NCI-H345 treated with DMSO at 0.1 percent for 48 hours (cell line): ENCODE data around the gene SMAP1.

Experiments
- DNase-seq: peaks from one replicate; lab custom pipeline; 2025; ENCODE audit not compliant: unreplicated experiment; lab: John Stamatoyannopoulos, UW

SMAP1 gene

GRCh38 chr6:70839286-70840266 lies 171.9 kb downstream of the SMAP1 start:
- no peak for DNase-seq

DNA sequence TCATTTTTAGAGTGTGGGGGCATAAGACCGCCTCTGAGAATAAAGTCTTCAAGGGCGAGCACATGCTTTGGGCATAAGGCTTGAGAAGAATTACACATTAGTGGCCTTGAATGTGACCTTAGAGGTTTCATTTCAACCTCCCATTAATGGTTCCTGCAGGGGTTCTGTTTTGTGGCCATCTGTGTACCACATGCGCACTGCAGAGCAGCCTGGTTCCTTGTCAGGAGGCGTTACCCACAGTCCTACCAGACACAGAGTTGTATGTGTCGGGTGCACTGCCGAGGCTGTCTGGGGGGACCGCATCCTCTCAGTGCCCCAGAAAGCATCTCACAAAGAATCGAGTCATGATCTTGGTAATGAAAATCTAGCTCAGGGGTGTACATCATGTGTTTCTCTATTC lies 173.4 kb downstream of the SMAP1 start:
- no peak for DNase-seq

DNA sequence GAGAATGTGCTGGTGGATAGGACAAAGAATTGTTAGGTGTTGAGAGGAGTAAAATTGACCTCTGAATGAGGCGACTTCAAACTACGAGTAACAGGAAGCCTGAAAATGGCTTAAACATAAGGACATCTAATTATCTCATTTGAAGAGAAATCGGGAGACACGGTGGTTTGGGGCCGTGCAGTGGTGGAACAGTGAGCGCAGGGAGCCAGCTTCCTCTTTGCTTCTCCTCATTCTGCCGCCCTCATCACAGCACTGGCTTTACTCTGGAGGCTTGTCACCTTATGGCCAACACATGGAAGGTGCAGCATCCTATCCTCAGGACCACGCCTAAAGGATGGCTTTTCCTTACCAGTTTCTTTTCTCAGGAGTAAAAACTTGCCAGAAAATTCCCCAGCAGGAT lies 174.9 kb downstream of the SMAP1 start:
- DNase-seq: no peak

GRCh38 chr6:70843328-70843918 lies 175.7 kb downstream of the SMAP1 start:
- no peak for DNase-seq

- DNase-seq: no peak
These were observed 176.6 kb downstream of the SMAP1 start for GRCh38 chr6:70844301-70844700.

GRCh38 chr6:70846207-70846835 lies 178.6 kb downstream of the SMAP1 start:
- DNase-seq: peak; percentile 11

- no peak for DNase-seq
These were observed 179.7 kb downstream of the SMAP1 start for GRCh38 chr6:70847106-70848084.

DNA sequence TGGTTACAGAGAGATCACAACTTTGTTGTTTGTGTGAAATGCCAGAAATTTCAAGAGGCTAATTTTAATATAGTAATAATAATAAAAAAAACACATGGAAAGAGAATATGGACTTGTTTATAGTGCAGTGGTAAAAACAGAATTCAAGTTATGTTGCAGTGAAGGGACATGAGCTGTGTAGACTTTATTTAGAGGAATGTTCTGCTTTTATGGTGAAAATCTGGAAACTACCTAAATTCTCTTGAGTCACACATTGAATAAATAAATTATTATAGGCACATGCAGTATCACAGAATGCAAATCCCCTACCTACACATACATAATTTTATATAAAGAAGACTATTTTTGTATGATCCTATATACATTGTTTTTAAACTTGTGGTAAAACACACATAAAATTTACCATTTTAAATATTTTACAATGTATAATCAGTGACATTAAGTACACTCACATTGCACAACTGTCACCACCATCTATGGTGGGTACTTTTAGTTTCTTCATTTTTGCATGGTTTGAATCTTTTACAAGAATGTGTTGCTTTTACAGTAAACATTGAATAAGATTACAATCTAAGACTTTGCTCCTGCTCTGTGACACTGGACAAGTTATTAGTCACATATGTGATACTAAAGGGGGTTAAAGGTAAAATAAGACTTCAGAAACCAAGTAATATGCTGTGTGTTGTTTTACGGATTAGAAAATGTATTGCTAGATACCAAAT lies 181.8 kb downstream of the SMAP1 start:
- no peak for DNase-seq

GRCh38 chr6:70852667-70853246 lies 185.1 kb downstream of the SMAP1 start:
- no peak for DNase-seq

DNA sequence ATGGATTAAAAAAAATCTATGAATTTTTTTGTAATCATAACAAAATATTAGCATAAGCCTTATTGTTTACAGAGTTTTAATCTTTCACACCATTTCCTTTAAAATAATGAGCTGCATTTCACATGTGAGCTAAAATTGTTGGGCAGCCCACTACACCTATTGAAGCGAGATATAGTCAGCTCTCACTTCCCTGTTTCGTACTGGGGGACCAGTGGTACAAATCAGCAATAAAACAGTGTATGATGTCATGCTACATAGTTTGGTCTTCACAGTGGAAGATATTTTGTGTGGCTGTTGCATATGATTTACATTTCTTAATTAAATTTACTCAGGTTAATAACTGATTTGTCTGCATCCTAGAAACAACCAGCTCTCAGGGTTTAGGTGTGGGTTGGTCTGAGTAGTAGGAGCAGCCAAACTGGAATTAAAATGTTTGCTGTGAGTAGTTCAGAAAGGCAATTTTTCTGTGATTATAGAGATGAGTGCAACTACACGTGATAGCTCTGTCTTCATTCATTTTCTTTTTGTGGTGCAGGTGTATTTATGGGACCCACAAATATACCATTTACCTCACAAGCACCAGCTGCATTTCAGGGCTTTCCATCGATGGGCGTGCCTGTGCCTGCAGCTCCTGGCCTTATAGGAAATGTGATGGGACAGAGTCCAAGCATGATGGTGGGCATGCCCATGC lies 189.8 kb downstream of the SMAP1 start:
- DNase-seq: no peak

DNA sequence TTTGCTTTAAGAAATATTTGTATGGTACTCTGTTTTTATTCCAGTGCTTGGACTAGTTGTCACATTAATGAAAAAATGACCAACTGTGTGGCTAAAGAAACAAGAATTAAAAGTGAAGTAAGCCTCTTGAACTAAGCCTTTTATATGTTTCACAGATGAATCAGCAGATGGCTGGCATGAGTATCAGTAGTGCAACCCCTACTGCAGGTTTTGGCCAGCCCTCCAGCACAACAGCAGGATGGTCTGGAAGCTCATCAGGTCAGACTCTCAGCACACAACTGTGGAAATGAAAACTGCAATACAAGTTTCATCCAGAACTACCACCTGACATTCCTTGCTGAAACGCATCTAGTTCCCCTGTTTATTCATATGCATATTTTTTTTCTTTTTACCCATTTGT lies 192.4 kb downstream of the SMAP1 start:
- no peak for DNase-seq

DNA sequence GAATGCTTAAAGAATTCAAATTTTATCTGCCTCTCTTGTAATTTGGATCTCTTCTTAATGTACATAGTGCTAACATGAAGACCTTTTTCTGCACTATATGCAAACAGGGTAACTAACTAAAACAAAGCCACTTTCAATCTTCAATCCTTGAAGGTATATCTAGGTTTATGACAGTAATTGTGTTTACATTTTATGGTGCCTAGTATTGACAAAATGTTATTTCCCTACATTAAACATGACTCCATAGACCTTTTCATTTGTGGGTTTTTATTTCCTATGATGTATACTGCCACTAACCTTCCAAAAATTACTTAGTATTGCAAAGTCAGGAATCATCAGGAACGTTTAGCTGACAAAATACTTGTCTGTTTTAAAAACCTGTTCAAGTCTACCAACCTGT lies 193.2 kb downstream of the SMAP1 start:
- no peak for DNase-seq

GRCh38 chr6:70863343-70863742 lies 195.7 kb downstream of the SMAP1 start:
- DNase-seq: peak; percentile 14

GRCh38 chr6:70864401-70864800 lies 196.7 kb downstream of the SMAP1 start:
- no peak for DNase-seq

DNA sequence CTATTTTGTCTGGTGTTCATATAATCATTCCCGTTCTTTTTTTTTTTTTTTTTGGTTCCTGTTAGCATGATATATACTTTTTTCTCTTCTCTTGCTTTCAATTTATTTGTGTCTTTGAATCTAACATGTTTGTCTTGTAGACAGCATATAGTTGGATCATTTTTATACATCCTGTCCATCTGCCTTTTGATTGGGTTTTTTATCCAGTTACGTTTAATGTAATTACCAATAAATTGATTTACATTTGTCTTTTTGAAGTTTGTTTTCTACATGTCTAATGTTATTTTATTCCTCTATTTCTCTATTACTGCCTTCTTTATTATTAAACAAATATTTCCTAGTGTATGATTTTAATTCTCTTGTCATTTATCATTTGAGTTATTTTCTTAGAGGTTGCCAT lies 204.8 kb downstream of the SMAP1 start:
- no peak for DNase-seq

DNA sequence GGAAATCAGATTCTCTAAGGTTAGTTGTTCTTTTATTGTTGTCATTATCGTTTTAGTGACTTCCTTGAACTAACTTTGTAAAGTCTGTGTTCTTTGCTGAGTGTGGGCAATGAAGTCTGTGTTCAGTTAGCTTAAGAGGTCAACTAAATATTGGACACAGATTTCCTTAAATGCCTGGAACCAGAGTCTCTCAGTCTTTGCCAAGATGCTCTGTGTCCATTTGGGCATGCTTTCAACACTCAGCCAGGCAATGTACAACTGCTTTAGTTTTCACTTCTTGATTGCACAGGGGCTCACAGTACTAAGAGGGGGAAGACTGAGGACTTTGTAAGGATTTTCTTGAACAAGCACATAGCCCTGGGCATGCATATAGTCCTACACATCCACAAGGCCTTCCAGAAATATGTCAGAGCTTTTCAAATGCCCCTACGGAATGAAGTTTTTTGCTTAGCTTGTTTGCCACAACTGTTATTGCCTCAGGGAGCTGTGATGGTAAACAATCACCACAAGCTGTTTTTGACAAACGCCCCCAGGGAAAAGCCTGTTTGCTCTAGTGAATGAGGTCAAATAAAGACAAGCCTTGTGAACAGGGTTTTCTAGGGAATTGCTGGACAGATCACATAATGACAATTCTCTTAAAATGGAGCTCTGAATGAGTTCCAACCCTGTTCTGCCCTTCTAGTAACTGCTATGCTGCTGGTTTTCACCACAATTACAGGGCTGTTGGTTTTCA lies 206.7 kb downstream of the SMAP1 start:
- no peak for DNase-seq

- no peak for DNase-seq
These were observed 211.8 kb downstream of the SMAP1 start for GRCh38 chr6:70879496-70879895.
